BJ (cell line): ENCODE measurements around the gene MYH11. TPM values are rescaled to one million over a fixed set of nuclear protein-coding genes. Genes with fewer than 3 reads are reported as not detected.
A peak's percentile ranks its signal among the peaks of the same experiment; 100 is the strongest.

Source experiments
- CTCF ChIA-PET: fragments of 350-600 bp; formaldehyde crosslinking; extraction: SDS; loops from one replicate; lab custom pipeline; 2021; ENCODE audit warnings: antibody characterized with exemption, inconsistent platforms; lab: Yijun Ruan, JAX
- POLR2A ChIA-PET: fragments of 300-600 bp; sonication (Branson Sonifier 250); formaldehyde crosslinking; extraction: SDS; loops from one replicate; lab custom pipeline; 2021; ENCODE audit warnings: antibody characterized with exemption; lab: Charles Lee
- DNase-seq: peaks from one replicate; pipeline ENCODE4 v3.0.0-alpha.2; 2011; ENCODE audit warnings: low read depth
- H3K27me3 ChIP-seq: 2 replicates; pipeline ENCODE4 v1.6.0; 2011; ENCODE audit warnings: low read length; ENCODE audit not compliant: control insufficient read depth, insufficient read depth
- H3K36me3 ChIP-seq: 2 replicates; pipeline ENCODE4 v1.5.1; 2011; ENCODE audit warnings: low read length; ENCODE audit not compliant: control insufficient read depth, insufficient read depth
- H3K4me3 ChIP-seq: 2 replicates; pipeline ENCODE4 v1.5.1; 2011; ENCODE audit warnings: low read depth, mild to moderate bottlenecking, control low read depth, low read length
- polyA plus RNA-seq: library from polyadenylated mRNA; depleted of rRNA; stranded (reverse); fragments of >200 nt; gene quantifications from 2 replicates; pipeline ENCODE4 v1.2.3, GENCODE V29; 2011
- TF ChIP-seq, protein P1 (sequence below): IDR thresholded peaks from 2 replicates; pipeline ENCODE4 v1.5.1; 2011; ENCODE audit warnings: low read depth, mild to moderate bottlenecking, control low read depth, inconsistent platforms, low read length, moderate library complexity; ENCODE audit not compliant: insufficient read depth

MYH11 gene
- polyA plus RNA-seq, 1 experiment, result 0.27 TPM

DNA sequence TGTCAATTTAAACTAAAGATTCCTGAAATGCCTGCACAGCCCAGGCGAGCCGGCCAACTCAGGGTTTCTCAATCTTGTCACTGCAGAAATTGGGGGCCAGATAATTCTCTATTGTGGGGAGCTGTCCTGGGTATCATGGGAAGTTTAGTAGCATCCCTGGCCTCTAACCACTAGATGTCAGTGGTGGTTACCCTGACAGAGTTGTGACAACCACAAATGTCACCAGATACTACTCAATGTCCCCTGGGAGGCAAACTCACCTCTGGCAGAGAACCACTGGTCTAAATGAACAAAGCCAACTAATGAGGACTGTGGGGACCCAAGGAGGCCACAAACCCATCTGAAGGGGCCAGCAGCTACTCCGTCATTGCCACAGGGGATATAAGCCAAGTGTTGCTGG, 90.9 kb downstream of the MYH11 start:
- no peak overlapping the region for H3K4me3 ChIP-seq
- POLR2A ChIA-PET, result interaction anchor here (0.7 kb wide), 1 partner anchor 63 kb away, joined by 3 read pairs; no protein-coding TSS in a partner anchor
- CTCF ChIA-PET, result interaction anchor here (0.7 to 4.5 kb wide), 30 partner anchors 9 to 427 kb away, joined by 3 to 53 read pairs (median 4); no protein-coding TSS in a partner anchor
- H3K27me3 ChIP-seq, result peaks cover 1% of the 10 kb centered on the region
- DNase-seq, result no peak
- H3K36me3 ChIP-seq, result no peaks in the 10 kb centered on the region
- TF ChIP-seq, protein P1, sequence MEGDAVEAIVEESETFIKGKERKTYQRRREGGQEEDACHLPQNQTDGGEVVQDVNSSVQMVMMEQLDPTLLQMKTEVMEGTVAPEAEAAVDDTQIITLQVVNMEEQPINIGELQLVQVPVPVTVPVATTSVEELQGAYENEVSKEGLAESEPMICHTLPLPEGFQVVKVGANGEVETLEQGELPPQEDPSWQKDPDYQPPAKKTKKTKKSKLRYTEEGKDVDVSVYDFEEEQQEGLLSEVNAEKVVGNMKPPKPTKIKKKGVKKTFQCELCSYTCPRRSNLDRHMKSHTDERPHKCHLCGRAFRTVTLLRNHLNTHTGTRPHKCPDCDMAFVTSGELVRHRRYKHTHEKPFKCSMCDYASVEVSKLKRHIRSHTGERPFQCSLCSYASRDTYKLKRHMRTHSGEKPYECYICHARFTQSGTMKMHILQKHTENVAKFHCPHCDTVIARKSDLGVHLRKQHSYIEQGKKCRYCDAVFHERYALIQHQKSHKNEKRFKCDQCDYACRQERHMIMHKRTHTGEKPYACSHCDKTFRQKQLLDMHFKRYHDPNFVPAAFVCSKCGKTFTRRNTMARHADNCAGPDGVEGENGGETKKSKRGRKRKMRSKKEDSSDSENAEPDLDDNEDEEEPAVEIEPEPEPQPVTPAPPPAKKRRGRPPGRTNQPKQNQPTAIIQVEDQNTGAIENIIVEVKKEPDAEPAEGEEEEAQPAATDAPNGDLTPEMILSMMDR, result peak; percentile 77

DNA sequence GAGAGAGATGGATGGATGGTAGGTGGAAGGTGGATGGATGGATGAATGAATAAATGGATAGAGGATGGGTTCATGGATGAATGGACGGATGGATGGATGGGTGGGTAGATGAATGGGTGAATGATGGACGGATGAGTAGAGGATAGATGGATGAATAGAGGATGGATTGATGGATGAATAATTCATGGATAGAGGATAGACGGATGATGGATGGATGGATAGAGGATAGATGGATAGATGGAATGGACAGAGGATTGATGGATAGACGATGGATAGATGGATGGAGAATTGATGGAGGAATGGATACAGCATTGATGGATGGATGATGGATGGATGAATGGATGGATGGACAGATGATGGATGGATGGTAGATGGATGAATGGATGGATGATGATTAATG, 91.7 kb downstream of the MYH11 start:
- H3K27me3 ChIP-seq, result peaks cover 1% of the 10 kb centered on the region
- no peaks in the 10 kb centered on the region for H3K36me3 ChIP-seq
- no peak for DNase-seq
- POLR2A ChIA-PET, result no interaction called here
- no peak overlapping the region for H3K4me3 ChIP-seq
- TF ChIP-seq, protein P1, result no peak
- CTCF ChIA-PET, result interaction anchor here (0.7 to 4.5 kb wide), 27 partner anchors 9 to 412 kb away, joined by 3 to 53 read pairs (median 4); no protein-coding TSS in a partner anchor

DNA sequence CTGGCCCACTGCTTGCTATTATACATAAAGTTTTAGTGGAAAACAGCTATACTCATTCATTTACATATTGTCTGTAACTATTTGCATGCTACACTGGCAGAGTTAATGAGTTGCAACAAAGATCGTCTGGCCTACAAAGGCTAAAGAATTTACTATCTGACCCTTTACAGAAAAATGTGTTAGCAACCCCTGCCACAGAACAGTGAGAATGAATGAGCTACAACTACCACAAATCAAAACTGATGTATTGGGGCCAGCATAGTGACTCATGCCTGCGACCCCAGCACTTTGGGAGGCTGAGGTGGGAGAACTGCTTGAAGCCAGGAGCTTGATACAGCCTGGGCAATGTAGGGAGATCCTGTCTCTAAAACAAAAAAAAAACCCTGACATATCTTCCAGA, 92.7 kb downstream of the MYH11 start:
- TF ChIP-seq, protein P1, result no peak
- H3K4me3 ChIP-seq, result no peak overlapping the region
- ChIA-PET CTCF (interaction anchor here (0.7 to 4.5 kb wide), 4 partner anchors 8 to 61 kb away, joined by 3 to 53 read pairs (median 5); no protein-coding TSS in a partner anchor), POLR2A (no interaction called here)
- peaks cover 1% of the 10 kb centered on the region for H3K27me3 ChIP-seq
- DNase-seq, result no peak
- no peaks in the 10 kb centered on the region for H3K36me3 ChIP-seq

DNA sequence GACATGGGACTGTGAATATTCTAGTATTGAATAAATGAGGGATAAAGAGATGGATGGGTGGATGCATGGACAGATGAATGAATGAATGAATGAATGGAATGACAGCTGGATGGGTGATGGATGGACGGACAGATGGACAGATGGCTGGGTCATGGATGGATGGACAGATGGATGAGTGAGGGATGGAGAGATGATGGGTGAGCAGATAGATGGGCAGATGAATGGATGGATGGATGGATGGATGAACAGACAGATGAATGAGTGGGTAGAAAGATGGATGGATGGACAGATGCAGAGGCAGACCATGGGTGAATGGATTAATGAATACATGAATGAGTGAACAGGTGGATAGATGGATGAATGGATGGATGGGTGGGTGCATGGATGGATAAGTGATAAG, 96.7 kb downstream of the MYH11 start:
- Histone ChIP-seq H3K4me3 (no peak overlapping the region), H3K27me3 (peaks cover 1% of the 10 kb centered on the region), H3K36me3 (no peaks in the 10 kb centered on the region)
- POLR2A ChIA-PET, result no interaction called here
- TF ChIP-seq, protein P1, result no peak
- CTCF ChIA-PET, result interaction anchor here (0.7 to 2.5 kb wide), 4 partner anchors 9 to 229 kb away, joined by 3 to 6 read pairs (median 5); no protein-coding TSS in a partner anchor
- no peak for DNase-seq

DNA sequence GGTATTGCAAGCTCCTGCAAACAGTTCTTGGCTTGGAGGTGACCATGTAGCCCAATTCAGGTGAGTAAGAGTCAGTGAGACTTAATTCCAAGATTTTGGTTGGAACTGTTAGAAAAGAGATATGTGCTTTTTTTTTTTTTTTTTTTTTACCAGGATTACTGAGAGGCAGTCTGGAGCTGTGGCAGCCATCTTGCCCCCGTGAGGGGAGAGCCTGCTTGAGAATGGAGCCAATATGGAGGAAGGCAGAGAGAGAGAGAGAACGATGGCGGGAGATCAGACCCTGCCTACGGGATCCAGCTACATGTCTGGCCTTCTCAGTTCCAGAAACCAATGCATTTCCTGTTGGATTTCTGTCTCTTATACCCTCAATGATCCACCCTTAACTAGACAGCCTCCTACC, 97.8 kb downstream of the MYH11 start:
- ChIA-PET POLR2A (interaction anchor here (0.6 kb wide), 1 partner anchor 11 kb away, joined by 5 read pairs; no protein-coding TSS in a partner anchor), CTCF (interaction anchor here (2.5 kb wide), 1 partner anchor 10 kb away, joined by 6 read pairs; no protein-coding TSS in a partner anchor)
- TF ChIP-seq, protein P1, result no peak
- no peak for DNase-seq
- Histone ChIP-seq H3K4me3 (no peak overlapping the region), H3K27me3 (peaks cover 1% of the 10 kb centered on the region), H3K36me3 (no peaks in the 10 kb centered on the region)
